Heart right ventricle (tissue), 16 donors: ENCODE data around the gene BPGM. TPM values are rescaled to one million over a fixed set of nuclear protein-coding genes. Genes with fewer than 3 reads are reported as not detected.

Experiments
- ATAC-seq, 8 donors: fragments of 200-7000 bp; cut with Tn5 transposase; one replicate each; pipeline ENCODE4 v1.9.1; 2020; ENCODE audit warnings: mild to moderate bottlenecking in 8 of 8, moderate library complexity in 8 of 8, moderate number of reproducible peaks in 1 of 8
- DNase-seq, 2 donors: peaks; one replicate each; pipeline ENCODE4 v3.0.0-alpha.2; 2020
- H3K27ac ChIP-seq, 10 donors: fragments of 200-600 bp; sonication (generic) in 2 of 10; one replicate each; pipeline versions ENCODE4 v1.5.0 to v1.8.0; 2020 to 2022; ENCODE audit warnings: mild to moderate bottlenecking in 3 of 10
- H3K27me3 ChIP-seq, 7 donors: fragments of 200-600 bp; one replicate each; pipeline ENCODE4 v1.8.0; 2021 to 2022; ENCODE audit warnings: mild to moderate bottlenecking in 2 of 7
- H3K36me3 ChIP-seq, 9 donors: fragments of 200-600 bp; sonication (generic) in 1 of 9; one replicate each; pipeline versions ENCODE4 v1.5.0 to v1.8.0; 2020 to 2022; ENCODE audit warnings: mild to moderate bottlenecking in 2 of 9
- H3K4me1 ChIP-seq, 9 donors: fragments of 200-600 bp; sonication (generic) in 1 of 9; one replicate each; pipeline versions ENCODE4 v1.5.0 to v1.8.0; 2020 to 2022; ENCODE audit warnings: mild to moderate bottlenecking in 4 of 9
- H3K4me3 ChIP-seq, 10 donors: fragments of 200-600 bp; sonication (generic) in 2 of 10; one replicate each; pipeline versions ENCODE4 v1.5.0 to v1.8.0; 2020 to 2022; ENCODE audit warnings: mild to moderate bottlenecking in 7 of 10, moderate library complexity in 2 of 10
- H3K9me3 ChIP-seq, 11 donors: fragments of 200-600 bp in 10 of 11; sonication (generic) in 2 of 11; one replicate each; pipeline versions ENCODE4 v1.5.0 to v1.8.0; 2013 to 2022; ENCODE audit warnings: mild to moderate bottlenecking in 2 of 11, control low read depth in 1 of 11, moderate library complexity in 1 of 11
- WGBS, 2 donors: extraction: QIAGEN DNeasy Blood & Tissue Kit; methylation state at CpG; one replicate each; pipeline ENCODE4 v1.1.7; 2013; ENCODE audit warnings: inconsistent platforms in 1 of 2; 5-methylcytosine and 5-hydroxymethylcytosine counted together
- intact Hi-C, 10 donors: fragments of 100-400 bp; cut with DNase I; formaldehyde crosslinking; loops; one replicate each; pipeline versions ENCODE4 v1.11.1 to v1.14.2; 2022
- polyA plus RNA-seq, 2 donors: library from polyadenylated mRNA; stranded (reverse); fragments of 200-250 nt; gene quantifications; one replicate each; pipeline ENCODE4 v1.2.3, GENCODE V29; 2013
- total RNA-seq, 10 donors: library from RNA; stranded (reverse); fragmentation: NEBNext Ultra II Directional in 3 of 10; extraction: Animal tissue kit (Norgen Biotek cat#: 25700) in 3 of 10; gene quantifications; one replicate each; pipeline versions ENCODE4 v1.2.1 to v1.2.4, GENCODE V29; 2021 to 2023
- TF ChIP-seq, protein P1 (sequence below), 9 donors: fragments of 200-600 bp; sonication (generic) in 2 of 9; IDR thresholded peaks; one replicate each; pipeline versions ENCODE4 v1.5.0 to v1.8.0; 2021 to 2022; ENCODE audit warnings: antibody characterized with exemption in 9 of 9, mild to moderate bottlenecking in 5 of 9, moderate library complexity in 1 of 9
- donor health status: Arrhythmogenic right ventricular cardiomyopathy.
- donor health status: ischemic (EF 13 %, LVEDD 7.1; RV severe dilation, severe dysfunction).
- donor health status: healthy with polysubstance abuse.
- donor health status: DM: no; HTN: yes; CAD: no.
- donor health status: DM: no; HTN: no; CAD: no.
- donor health status: ischemic (EF 25% LVEDD 6.9; RV normal size, moderate dysfunction).
- donor health status: ischemic (EF 25% LVEDD 5.7; RV mildly dilated, moderate dysfunction).
- donor health status: healthy.
- donor health status: DM: yes; HTN: yes; CAD: no.
- donor health status: Ischemic cardiomyopathy.
- donor health status: ischemic (EF 35%, LVEDD 5.7; RV mildly dilated, moderate dysfunction).
- donor health status: nonischemic (EF 11% LVEDD 7.7; RV severe dilation, severe dysfunction).
- donor health status: DM: yes; HTN: yes; CAD: no.
- donor health status: PGD.
- donor health status: ischemic (EF 29% LVEDD 5.4; RV normal size, mild dysfunction).
- donor health status: nonischemic (EF 23%, LVEDD 6.1; RV moderate dilation, normal function).

BPGM gene
- total and polyA plus RNA-seq, 12 donors = 12.4 to 19.7 (median 14.9) TPM

GRCh38 chr7:134632052-134632451 is 14.6 kb upstream of the BPGM start:
- ATAC-seq (no peak), DNase-seq (no peak)
- Histone ChIP-seq H3K27ac (no peak overlapping the region), H3K27me3 (peaks cover 0 to 12% (median 6%) of the 10 kb centered on the region in 7 donors), H3K36me3 (no peaks in the 10 kb centered on the region), H3K9me3 (no peaks in the 10 kb centered on the region), H3K4me1 (peaks cover 0 to 16% (median 5%) of the 10 kb centered on the region in 9 donors), H3K4me3 (no peak overlapping the region)
- intact Hi-C loops = loop anchor here in 1 of 10 donors (5.0 kb wide), 1 partner anchor 320 kb away; no protein-coding TSS in a partner anchor
- TF ChIP-seq, protein P1, sequence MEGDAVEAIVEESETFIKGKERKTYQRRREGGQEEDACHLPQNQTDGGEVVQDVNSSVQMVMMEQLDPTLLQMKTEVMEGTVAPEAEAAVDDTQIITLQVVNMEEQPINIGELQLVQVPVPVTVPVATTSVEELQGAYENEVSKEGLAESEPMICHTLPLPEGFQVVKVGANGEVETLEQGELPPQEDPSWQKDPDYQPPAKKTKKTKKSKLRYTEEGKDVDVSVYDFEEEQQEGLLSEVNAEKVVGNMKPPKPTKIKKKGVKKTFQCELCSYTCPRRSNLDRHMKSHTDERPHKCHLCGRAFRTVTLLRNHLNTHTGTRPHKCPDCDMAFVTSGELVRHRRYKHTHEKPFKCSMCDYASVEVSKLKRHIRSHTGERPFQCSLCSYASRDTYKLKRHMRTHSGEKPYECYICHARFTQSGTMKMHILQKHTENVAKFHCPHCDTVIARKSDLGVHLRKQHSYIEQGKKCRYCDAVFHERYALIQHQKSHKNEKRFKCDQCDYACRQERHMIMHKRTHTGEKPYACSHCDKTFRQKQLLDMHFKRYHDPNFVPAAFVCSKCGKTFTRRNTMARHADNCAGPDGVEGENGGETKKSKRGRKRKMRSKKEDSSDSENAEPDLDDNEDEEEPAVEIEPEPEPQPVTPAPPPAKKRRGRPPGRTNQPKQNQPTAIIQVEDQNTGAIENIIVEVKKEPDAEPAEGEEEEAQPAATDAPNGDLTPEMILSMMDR (IDR thresholded peaks at IDR 0.05) = no peak

DNA sequence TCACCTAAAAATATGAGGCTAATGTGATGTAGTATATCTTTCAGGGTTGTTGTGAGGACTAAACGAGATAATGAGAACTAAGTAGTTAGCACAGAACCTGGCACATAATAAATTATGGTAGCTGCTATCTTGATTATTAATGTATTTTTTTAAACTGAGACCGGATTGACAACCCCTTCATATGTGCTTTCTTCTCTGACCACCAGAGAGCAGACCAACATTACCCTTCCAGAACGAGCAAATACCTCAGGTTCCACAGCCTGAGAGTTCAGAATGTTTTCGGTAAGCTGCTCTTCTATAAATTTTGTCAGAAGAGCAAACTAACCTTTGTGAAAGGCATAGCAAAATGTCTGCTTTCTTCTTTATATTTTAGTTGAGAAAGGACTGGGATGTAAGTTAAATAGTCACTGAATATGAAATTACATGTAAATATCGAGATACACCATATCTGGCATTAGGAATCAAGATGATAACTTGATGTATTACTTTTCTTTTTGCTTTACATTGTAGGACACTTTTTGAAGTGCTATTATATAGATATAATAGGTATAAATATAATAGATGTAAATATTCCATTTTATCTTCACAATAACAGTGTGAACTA is 13.6 kb upstream of the BPGM start:
- ATAC-seq (peak in 1 of 8 donors; percentile 48), DNase-seq (no peak)
- H3K9me3 ChIP-seq = no peaks in the 10 kb centered on the region
- H3K4me3 ChIP-seq = no peak overlapping the region
- TF ChIP-seq, protein P1 (IDR thresholded peaks at IDR 0.05) = peak in 8 of 9 donors; percentile 15 to 65 (median 54)
- peaks cover 0 to 6% (median 0%) of the 10 kb centered on the region in 7 donors for H3K27me3 ChIP-seq
- intact Hi-C loops = loop anchor here in 1 of 10 donors (5.0 kb wide), 1 partner anchor 319 kb away; no protein-coding TSS in a partner anchor
- H3K4me1 ChIP-seq = peaks cover 0 to 16% (median 5%) of the 10 kb centered on the region in 9 donors
- 37 to 42% methylated on average over 5 of the region's 5 CpGs for WGBS, 2 donors
- no peak overlapping the region for H3K27ac ChIP-seq
- H3K36me3 ChIP-seq = no peaks in the 10 kb centered on the region

DNA sequence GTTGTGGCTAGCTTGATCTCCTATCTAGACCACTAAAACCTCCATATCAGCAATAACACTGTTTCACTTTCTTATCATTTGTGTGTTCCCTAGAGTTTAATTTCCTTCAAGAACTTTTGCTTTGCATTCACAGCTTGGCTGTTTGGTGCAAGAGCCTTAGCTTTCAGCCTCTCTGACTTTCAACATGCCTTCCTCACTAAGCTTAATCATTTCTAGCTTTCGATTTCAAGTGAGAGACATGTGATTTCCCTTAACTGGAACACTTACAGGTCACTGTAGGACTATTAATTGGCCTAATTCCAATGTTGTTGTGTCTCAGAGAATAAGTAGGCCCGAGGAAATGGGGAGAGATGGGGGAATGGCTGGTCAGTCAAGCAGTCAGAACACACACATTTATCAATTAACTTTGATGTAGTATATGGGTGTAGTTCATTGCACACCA is 10.6 kb upstream of the BPGM start:
- TF ChIP-seq, protein P1 (IDR thresholded peaks at IDR 0.05) = no peak
- Histone ChIP-seq H3K4me3 (no peak overlapping the region), H3K9me3 (no peaks in the 10 kb centered on the region), H3K27ac (peak overlapping the region in 2 of 10 donors; percentile 15 to 67), H3K27me3 (no peaks in the 10 kb centered on the region), H3K36me3 (no peaks in the 10 kb centered on the region), H3K4me1 (peaks cover 0 to 16% (median 5%) of the 10 kb centered on the region in 9 donors)
- WGBS, 2 donors = 19 to 29% methylated on average over 2 of the region's 2 CpGs
- ATAC-seq = peak in 3 of 8 donors; percentile 22 to 44 (median 33)
- DNase-seq = no peak
- intact Hi-C loops = no loop called here

GRCh38 chr7:134637441-134637840 is 9.2 kb upstream of the BPGM start:
- TF ChIP-seq, protein P1 (IDR thresholded peaks at IDR 0.05) = no peak
- no peaks in the 10 kb centered on the region for H3K9me3 ChIP-seq
- intact Hi-C loops = no loop called here
- DNase-seq (no peak), ATAC-seq (no peak)
- H3K27ac ChIP-seq = no peak overlapping the region
- H3K27me3 ChIP-seq = no peaks in the 10 kb centered on the region
- H3K36me3 ChIP-seq = no peaks in the 10 kb centered on the region
- H3K4me3 ChIP-seq = no peak overlapping the region
- H3K4me1 ChIP-seq = peaks cover 0 to 16% (median 5%) of the 10 kb centered on the region in 9 donors
- 85 to 93% methylated on average over 4 of the region's 4 CpGs for WGBS, 2 donors
